Effector memory CD4-positive, alpha-beta T cell (primary cell): ENCODE data around the gene EPHX1.

Experiments
- DNase-seq, 3 donors: peaks; one replicate each; pipeline ENCODE4 v3.0.0-alpha.2; 2020
- H3K27ac ChIP-seq: 2 replicates; pipeline ENCODE4 v1.7.0; 2013; ENCODE audit warnings: mild to moderate bottlenecking, low read length, moderate library complexity; ENCODE audit not compliant: insufficient read depth, poor library complexity, severe bottlenecking
- H3K27me3 ChIP-seq: replicated peaks from 2 replicates; pipeline ENCODE4 v1.7.0; 2013; ENCODE audit warnings: mild to moderate bottlenecking, low read length; ENCODE audit not compliant: insufficient read depth, control insufficient read depth, poor library complexity, severe bottlenecking
- H3K36me3 ChIP-seq: 2 replicates; pipeline ENCODE4 v1.7.0; 2013; ENCODE audit warnings: mild to moderate bottlenecking, low read length, moderate library complexity; ENCODE audit not compliant: control insufficient read depth, insufficient read depth
- H3K4me1 ChIP-seq: 2 replicates; pipeline ENCODE4 v1.7.0; 2013; ENCODE audit warnings: low read length, mild to moderate bottlenecking; ENCODE audit not compliant: control insufficient read depth, insufficient read depth, poor library complexity, severe bottlenecking
- H3K4me3 ChIP-seq: 2 replicates; pipeline ENCODE4 v1.7.0; 2013; ENCODE audit warnings: low read length, low read depth, mild to moderate bottlenecking; ENCODE audit not compliant: insufficient read depth, poor library complexity, severe bottlenecking
- H3K9me3 ChIP-seq: 2 replicates; pipeline ENCODE4 v1.7.0; 2013; ENCODE audit warnings: mild to moderate bottlenecking, low read length, moderate library complexity; ENCODE audit not compliant: control insufficient read depth

Gene EPHX1

DNA sequence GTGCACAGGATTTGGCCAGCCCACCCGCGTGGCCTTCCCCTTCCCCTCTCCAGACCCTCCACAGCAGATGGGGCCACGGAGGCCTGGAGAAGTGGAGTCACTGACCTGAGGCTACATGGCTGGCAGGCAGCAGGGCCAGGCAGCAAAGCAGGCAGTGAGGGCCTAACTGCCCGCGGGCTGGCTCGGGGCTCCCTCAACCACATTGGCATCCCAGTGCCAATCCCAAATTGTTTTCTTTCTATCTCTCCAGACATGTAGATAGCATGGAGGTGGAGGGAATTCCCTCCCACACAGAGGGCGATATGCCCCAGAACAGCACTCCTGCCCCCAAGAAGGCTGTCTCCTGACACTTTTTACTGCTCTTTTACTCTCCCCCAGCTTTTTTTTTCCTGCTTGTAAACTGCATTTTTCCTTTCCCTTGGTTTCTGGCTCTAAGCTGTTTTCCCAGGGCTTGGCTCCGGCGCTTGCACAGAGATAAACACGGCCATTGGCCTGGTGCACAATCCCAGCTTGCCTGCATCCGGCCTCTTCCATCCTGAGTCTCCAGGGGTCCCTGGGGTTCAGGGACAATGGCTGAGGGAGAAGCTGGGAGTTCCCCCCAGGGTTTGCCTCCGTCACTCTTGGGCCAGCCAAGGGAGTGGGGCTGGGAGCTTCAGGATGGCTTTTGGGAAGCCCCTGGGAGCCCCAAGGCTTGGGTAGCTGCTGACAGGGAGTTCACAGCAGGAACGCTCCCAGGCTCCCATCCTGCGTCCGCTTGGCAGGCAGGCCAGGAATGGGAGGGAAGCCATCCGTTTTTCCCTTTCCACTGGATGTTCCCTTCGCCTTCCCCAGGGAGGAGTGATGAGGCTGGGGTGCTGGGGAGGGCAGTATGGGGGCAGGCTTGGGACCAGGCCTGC lies 7.0 kb downstream of the EPHX1 start:
- no peaks in the 10 kb centered on the region for H3K27me3 ChIP-seq
- no peaks in the 10 kb centered on the region for H3K4me1 ChIP-seq
- no peaks in the 10 kb centered on the region for H3K36me3 ChIP-seq
- H3K4me3 ChIP-seq = no peak overlapping the region
- no peak for DNase-seq
- no peaks in the 10 kb centered on the region for H3K9me3 ChIP-seq
- H3K27ac ChIP-seq = no peak overlapping the region

GRCh38 chr1:225817611-225818061 lies 7.7 kb downstream of the EPHX1 start:
- H3K4me1 ChIP-seq = no peaks in the 10 kb centered on the region
- no peak overlapping the region for H3K27ac ChIP-seq
- DNase-seq = no peak
- no peaks in the 10 kb centered on the region for H3K9me3 ChIP-seq
- H3K27me3 ChIP-seq = no peaks in the 10 kb centered on the region
- H3K4me3 ChIP-seq = no peak overlapping the region
- H3K36me3 ChIP-seq = no peaks in the 10 kb centered on the region

GRCh38 chr1:225818229-225818628 lies 8.3 kb downstream of the EPHX1 start:
- no peaks in the 10 kb centered on the region for H3K4me1 ChIP-seq
- H3K27ac ChIP-seq = no peak overlapping the region
- H3K9me3 ChIP-seq = no peaks in the 10 kb centered on the region

DNA sequence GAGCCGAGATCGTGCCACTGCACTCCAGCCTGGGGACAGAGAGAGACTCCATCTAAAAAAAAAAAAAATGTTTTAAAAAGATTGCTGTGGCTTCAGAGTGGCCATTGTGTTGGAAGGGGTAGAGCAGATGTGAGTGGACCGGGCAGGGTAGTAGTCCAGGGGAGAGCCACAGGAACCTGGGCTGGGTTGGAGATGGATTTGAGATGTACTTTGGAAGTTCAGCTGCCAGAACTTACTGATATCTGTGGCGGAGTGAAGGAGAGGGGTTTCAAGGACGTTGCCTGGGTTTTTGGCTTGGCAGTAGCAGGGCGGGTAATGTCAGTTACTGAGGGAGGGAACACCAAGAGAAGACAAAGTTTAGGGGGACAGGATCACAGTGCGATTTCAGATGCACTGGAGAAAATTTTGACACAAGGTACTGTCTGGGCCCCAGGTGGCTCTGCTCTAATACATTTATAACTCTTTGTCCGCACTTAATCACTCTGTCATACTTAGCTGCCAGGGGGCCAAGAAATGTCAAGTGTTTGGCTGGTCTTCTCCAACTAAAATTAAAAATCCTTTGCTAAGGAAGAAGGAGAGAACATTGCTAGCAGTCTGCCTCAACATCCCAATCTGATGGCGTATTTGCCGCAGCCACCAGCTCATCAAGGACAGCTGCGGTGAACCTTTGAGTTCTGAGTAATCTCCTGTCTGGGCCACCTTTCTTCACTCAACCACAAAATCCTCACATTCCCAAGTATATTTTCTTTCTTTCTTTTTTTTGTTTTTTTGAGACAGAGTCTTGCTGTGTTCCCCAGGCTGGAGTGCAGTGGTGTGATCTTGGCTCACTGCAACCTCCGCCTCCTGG lies 9.6 kb downstream of the EPHX1 start:
- H3K9me3 ChIP-seq = no peaks in the 10 kb centered on the region
- no peak overlapping the region for H3K4me3 ChIP-seq
- no peak for DNase-seq
- no peak overlapping the region for H3K27ac ChIP-seq
- H3K27me3 ChIP-seq = no peaks in the 10 kb centered on the region
- H3K4me1 ChIP-seq = no peaks in the 10 kb centered on the region
- no peaks in the 10 kb centered on the region for H3K36me3 ChIP-seq

More at GRCh38 chr1:225818229-225818628, 8.3 kb downstream of the EPHX1 start:
- DNase-seq = no peak
- no peaks in the 10 kb centered on the region for H3K27me3 ChIP-seq
- H3K36me3 ChIP-seq = no peaks in the 10 kb centered on the region
- no peak overlapping the region for H3K4me3 ChIP-seq

- H3K4me3 ChIP-seq = no peak overlapping the region
- no peaks in the 10 kb centered on the region for H3K4me1 ChIP-seq
- H3K9me3 ChIP-seq = no peaks in the 10 kb centered on the region
- no peak for DNase-seq
- H3K36me3 ChIP-seq = no peaks in the 10 kb centered on the region
- H3K27me3 ChIP-seq = no peaks in the 10 kb centered on the region
- no peak overlapping the region for H3K27ac ChIP-seq
Observed at GRCh38 chr1:225820522-225821120, 10.7 kb downstream of the EPHX1 start.

DNA sequence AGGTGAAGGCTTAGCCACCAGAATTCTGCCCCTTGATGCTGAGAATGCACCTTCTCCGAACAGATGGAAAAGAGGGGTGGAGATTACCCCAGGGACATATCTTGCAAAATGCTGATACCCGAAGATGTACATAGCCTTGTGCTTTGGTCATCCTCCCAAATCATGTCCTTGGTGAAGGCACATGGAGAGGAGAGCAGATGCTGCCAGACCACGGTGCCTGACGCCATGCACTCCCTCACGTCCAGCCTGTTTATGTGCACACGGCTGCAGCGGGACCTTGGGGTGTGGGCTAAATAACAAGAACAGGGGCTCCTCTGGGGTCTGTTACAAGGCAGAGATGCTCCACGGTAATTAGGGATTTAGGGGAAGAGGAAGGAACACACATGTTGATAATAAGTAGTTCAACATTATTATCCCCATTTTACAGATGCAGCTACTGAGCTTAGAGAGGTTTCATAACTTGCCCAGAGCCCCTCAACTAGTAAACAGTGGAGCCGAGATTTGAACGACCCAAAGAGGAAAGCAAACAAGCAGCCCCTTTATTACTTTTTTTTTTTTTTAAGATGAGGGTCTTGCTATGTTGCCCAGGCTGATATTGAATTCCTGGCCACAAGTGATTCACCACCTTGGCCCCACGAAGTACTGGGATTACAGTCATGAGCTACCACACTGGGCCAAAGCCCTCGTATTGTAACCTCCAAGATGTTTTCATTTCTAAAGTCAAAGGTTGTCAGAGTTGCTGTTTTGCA lies 12.9 kb downstream of the EPHX1 start:
- Histone ChIP-seq H3K4me1 (no peaks in the 10 kb centered on the region), H3K36me3 (no peaks in the 10 kb centered on the region), H3K27ac (no peak overlapping the region), H3K9me3 (no peaks in the 10 kb centered on the region), H3K4me3 (no peak overlapping the region), H3K27me3 (no peaks in the 10 kb centered on the region)
- no peak for DNase-seq

DNA sequence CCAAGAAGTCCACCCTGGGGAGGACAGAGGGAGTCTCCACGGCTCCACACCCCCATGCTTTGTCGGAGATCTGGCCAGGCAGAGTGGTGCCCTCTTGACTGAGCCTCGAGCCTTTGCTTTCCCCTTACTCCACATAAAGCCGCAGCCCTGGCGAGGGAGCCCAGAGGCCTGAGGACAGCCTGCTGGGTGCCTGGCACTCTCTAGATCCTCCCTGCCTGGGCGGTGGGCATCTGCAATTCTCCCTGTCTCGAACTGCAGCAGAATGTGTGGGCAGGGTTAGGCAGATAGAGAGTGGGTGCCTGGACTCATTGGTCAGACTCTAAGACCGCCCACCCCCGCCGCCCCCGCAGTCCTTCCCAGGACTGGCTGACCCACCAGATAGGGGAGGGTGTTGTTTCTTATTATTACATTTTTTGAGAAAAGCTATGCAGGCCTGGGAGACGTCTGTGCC lies 13.9 kb downstream of the EPHX1 start:
- no peak for DNase-seq
- no peak overlapping the region for H3K4me3 ChIP-seq
- no peaks in the 10 kb centered on the region for H3K27me3 ChIP-seq
- H3K9me3 ChIP-seq = no peaks in the 10 kb centered on the region
- no peaks in the 10 kb centered on the region for H3K36me3 ChIP-seq
- no peak overlapping the region for H3K27ac ChIP-seq
- no peaks in the 10 kb centered on the region for H3K4me1 ChIP-seq

GRCh38 chr1:225824533-225824941 lies 14.6 kb downstream of the EPHX1 start:
- no peak overlapping the region for H3K27ac ChIP-seq
- no peaks in the 10 kb centered on the region for H3K4me1 ChIP-seq
- H3K4me3 ChIP-seq = no peak overlapping the region
- DNase-seq = no peak
- H3K27me3 ChIP-seq = no peaks in the 10 kb centered on the region
- H3K9me3 ChIP-seq = no peaks in the 10 kb centered on the region
- no peaks in the 10 kb centered on the region for H3K36me3 ChIP-seq

DNA sequence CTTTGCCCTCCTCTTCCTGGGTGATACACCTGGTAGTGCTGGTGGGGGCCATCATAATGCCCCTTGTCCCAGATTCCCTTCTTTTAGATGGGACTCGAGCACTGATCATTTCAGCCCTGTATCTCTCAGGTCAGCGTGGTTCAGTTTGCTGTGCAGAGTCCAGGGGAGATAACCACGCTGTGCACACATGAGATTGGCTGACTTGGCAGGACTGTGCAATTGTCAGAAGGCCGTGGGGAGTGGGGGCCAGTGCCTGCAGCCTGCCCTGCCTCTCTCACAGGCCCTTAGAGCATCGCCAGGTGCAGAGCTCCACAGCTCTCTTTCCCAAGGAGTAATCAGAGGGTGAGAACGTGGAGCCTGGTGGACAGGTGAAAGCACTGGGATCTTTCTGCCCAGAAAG lies 15.2 kb downstream of the EPHX1 start:
- Histone ChIP-seq H3K4me3 (no peak overlapping the region), H3K9me3 (no peaks in the 10 kb centered on the region), H3K27me3 (no peaks in the 10 kb centered on the region), H3K4me1 (no peaks in the 10 kb centered on the region), H3K27ac (no peak overlapping the region), H3K36me3 (no peaks in the 10 kb centered on the region)
- DNase-seq = no peak
